Measurements from ENCODE around the gene SCYGR7.
"Not testable (repeated sequence)": the region's sequence is repeated elsewhere in the genome, so short reads cannot be mapped to it uniquely, and the experiment has no call there.

Gene SCYGR7, protein sequence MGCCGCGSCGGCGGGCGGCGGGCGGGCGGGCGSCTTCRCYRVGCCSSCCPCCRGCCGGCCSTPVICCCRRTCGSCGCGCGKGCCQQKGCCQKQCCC

DNA sequence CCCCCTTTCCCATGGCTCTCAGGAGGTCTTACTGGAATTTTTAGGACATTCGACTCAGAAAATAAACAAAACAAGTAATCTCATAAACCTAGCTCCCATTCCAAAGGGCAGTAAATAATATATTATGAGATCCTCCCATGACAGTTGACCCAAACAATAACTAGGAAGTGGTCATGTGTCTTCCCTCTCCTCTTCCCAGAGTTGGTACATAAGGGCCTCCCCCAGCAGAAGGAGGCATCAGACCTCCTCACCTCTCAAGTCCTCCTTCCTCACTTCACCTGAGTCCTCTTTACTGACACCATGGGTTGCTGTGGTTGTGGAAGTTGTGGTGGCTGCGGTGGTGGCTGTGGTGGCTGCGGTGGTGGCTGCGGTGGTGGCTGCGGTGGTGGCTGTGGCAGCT lies at the start of gene SCYGR7:
TSS of gene SCYGR7 (plus strand) at position 301 of the 400 bp plus-strand sequence. CDS start at position 301, 0 bp downstream.
- DNase-seq = no peak

DNA sequence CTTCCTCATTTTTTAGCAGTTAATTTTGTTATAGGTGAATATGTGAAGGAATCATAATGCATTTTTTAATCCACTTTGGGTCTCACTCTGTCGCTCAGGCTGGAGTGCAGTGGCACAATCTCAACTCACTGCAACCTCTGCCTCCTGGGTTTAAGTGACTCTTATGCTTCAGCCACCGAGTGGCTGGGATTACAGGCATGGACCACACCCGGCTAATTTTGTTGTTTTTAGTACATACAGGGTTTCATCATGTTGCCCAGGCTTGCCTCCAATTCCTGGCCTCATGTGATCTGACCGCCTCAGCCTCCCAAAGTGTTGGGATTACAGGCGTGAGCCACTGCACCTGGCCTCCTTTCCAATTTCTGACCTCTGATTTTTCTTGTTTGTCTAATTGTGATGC lies 43.9 kb upstream of the SCYGR7 start:
- DNase-seq = no peak

DNA sequence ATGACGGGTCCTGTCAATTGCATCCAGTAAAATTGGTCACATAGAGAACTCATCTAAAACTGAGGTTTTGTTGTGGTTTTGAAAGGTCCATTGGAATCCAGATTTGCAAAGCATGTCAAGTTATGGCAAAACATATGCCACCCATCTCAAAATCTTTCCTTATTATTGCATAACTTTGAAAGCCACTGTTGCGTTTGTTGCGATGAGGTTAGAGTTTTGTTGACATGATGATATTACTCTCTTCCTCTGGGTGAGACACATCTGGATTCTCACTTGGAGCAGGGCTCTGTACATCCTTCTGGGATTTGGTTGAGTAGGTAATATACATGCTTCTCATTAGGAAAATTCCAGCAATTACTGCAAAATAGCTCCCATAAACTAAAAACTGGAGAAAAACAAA lies 40.9 kb upstream of the SCYGR7 start:
- no peak for DNase-seq

DNA sequence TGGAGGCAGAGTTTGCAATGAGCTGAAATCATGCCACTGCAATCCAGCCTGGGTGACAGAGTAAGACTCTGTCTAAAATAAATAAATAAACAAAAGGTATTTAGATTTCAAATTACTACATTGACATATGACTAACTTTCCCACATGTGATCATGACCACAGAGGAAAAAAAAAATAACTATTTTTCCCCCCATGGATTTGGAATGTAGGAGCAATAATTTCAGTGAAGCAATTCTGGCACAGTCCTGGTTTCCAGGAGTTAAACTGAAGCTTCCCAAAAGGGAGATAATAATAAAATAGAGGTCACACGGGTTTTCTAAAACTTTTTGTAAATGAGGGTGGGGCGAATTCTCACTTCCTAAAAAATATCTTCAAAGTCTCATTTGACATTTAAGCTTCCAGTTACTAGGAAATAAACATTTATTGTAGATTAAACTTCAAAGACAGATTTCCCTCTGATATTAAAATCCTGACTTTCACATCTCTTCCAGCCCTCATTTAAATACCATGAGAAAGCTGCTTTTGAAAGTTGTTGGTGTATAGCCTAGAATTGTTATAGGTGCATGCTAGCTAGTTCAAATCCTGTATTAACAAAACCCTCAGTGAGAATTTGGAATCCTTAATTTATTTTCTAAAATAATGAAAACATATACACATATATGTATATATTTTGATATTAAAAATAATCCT lies 31.0 kb upstream of the SCYGR7 start:
- DNase-seq = no peak

DNA sequence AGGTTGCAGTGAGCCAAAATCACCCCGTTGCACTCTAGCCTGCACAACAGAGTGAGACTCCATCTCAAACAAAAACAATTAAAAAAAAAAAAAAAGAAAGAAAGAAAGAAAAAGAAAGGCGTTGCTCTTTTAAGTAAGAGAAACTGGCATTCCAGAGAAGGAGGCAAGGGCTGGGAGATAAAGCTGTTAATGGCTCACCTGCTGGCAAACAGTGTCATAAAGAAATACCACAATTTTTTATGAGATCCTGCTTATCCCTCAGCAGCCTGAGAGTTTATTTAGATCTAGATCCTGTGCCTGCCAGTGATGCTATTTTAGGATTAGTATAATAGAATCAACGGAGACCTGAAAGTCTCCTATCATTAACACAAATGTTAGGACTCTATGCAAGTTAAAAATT lies 26.6 kb upstream of the SCYGR7 start:
- DNase-seq = no peak

DNA sequence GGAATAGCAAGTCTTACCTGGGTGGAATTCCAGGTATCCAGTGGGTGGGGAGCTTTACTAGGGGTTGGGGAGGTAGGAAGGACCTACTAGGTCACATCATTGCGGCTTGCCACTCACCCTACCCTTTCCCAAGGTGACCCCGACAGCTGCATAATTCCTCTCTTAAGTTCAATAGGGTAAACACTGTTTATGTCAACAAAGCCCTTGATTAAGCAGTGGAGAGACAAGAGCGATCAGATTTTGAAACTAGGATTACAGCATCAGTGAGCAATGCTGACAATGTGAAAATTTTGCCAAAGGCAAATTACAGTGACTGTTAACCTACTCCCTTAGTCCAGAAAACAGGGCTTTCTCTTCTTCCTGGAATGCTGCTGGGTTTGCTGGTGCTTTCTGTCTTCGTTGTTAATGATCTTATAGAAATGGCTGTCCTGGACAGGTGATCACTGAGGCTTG lies 24.8 kb upstream of the SCYGR7 start:
- DNase-seq = no peak

DNA sequence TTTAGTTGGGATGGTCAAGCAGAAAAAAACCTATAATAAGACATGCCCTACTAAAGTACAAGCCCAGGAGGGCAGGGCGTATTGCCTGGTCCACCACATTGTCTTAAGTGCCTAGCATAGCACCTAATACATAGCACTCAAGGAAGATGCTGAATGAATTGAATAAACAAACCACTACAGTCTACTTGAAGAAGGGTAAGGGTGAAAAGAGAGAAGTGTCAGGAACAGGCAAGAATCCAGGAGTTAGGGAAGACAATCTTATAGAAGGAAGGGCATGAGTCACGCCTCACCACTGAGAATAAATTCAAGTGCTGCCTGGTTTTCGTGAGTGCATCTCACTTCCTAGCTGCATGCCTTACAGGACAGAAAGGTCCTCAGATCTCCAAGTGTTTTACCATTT lies 24.2 kb upstream of the SCYGR7 start:
- no peak for DNase-seq

DNA sequence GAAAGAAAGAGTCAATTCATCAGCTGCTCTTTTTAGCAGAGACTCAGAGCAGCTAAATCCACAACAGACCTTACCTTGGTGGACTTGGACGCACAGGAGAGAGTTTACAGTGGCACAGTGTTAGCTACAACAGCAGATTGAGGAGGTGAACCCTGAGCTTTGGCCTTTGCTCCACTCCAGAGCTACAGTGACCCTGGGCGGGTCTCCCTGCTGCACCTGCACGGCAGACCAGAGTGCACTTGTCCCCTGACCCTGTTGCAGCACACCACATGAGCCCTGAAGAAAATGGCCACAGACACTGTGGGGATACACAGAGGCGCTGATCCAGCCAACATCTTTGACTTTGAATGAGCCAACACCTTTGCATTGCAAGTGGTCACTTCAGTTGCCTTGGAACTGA lies 21.3 kb upstream of the SCYGR7 start:
- DNase-seq = no peak

DNA sequence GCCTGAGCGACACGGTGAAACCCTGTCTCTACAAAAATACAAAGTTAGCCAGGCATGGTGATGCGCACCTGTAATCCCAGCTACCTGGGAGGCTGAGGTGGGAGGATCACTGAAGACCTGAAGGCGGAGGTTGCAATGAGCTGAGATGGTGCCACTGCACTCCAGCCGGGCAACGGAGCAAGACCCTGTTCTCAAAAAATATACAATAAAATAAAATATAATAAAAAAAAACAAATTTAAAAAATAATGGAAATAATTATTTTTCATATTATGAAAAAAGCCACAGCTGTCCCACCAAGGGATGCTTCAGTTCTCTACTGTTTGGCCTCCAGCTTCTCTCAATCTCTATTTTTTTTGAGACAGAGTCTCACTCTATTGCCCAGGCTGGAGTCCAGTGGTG lies 20.7 kb upstream of the SCYGR7 start:
- DNase-seq = no peak

DNA sequence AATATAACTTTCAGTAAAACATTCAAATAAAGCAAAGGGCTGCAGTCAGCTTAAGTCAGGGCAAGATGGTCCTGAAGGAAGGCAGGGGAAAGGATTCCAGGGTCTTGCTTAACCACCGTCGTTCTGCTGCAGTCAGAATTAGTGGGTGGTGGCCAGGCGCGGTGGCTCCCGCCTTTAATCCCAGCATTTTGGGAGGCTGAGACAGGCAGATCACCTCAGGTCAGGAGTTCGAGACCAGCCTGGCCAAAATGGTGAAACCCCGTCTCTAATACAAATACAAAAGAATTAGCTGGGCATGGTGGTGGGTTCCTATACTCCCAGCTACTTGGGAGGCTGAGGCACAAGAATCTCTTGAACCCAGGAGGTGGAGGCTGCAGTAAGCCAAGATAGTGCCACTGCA lies 17.1 kb upstream of the SCYGR7 start:
- no peak for DNase-seq

DNA sequence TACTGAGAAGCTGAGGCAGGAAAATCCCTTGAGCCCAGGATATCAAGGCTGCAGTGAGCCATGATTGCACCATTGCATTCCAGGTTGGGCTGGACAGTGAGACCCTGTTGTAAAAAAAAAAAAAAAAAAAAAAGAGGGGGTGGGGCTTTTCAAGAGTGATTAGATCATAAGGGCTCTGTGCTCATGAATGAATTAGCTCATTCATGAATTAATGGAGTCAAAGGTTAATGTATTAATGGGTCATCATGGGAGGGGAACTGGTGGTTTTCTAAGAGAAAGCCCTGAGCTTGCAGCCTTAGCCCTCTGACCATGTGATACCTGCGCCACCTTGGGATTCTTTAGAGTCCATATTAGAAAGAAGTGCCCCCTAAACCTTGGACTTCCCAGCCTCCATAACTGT lies 14.8 kb upstream of the SCYGR7 start:
- DNase-seq = no peak

DNA sequence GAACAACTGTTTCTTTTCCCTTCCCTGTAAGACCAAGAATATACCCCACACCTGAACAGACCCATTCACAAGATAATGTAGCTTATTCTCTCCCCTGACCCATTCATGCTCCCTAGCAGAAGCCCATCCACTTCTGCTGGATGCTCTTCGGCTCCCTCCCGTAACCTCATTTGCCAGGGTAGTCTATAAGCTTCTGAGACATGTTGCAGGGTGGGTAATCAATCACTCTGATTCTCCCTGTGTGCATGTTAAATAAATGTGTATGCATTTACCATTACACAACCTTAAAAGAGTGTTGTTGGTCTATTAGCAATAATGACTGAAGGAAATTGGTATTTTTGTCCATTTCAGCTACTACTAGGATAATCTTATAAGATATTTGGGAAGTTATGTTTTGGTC lies 11.6 kb upstream of the SCYGR7 start:
- no peak for DNase-seq

DNA sequence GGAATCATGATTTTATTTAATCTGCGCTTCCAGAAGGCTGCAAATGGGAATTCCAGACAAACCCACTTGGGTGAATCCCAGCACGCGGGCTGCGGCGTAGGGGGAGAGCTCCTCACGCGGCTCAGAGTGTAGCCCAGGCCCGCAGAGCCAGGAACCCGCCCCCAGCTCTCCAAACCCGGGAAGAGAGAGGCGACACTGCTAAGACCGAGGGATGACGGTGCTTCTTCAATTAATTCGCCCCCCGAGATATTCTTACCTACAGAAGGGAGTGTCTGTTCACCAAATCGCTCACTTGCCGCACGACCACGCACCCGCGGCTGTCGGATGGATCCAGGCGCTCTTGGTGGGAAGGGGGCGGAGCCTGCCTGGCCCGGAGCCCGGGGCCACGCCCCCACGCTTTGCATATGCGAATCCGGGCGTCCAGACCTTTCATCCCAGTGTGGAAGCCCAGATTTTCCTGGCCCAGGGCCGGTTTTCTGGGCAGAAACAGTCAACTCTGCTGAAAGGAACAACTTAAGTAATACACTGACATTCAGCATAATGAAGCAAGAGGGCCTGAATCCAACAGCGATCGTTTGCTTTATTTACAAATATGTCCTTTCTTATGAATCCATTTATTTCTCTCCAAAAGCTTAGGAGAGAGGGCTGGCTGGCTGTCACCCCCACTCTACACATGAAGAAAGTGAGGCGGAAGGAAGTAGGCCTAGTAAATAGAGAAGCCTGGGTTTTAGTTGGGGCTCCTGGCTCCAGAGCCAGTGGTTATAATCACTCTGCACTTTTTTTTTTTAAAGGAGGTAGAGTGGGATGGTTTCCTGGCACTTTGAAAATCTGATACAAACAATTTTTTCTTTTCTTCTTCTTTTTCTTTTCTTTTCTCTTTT lies 10.2 kb upstream of the SCYGR7 start, which contains the start of gene SLC19A3:
TSS of gene SLC19A3 (minus strand) at position 342 of the 881 bp plus-strand sequence. CDS start 15,710 bp downstream, outside the sequence.
- no peak for DNase-seq

DNA sequence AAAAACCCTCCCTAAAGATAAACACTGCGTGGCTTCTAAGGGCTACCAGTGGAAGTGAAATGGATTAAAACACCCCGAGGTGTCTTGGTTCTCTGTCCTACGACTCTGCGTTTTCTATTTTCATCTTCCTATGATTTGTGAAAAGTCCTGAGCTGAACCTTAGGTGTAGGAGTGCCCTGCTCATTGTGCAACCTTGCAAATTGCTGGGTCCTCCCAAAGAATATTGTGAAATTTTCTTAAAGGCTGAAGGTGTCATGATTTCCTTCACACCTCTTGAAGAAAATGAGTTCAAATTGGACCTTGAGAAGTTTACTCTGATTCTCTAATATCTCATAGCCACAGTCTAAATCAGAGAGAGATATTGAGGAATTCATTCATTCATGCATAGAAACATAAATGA lies 8.5 kb upstream of the SCYGR7 start:
- no peak for DNase-seq

DNA sequence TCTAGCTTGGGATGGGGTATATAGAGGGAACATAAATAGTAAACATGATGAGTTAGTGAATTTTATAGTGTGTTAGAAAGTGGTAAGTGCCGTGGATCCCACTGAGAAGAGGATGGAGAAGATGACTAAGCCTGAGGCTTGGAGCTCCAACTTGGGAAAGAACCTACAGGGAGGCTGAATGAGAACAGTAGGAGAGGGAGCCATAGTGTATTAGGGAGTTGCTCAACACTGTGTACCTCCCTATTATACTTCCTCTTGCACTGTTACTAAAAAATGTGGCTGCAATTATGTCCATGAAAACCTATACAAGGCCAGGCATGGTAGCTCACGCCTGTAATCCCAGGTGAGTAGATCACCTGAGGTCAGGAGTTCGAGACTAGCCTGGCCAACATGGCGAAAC lies 7.5 kb upstream of the SCYGR7 start:
- DNase-seq = no peak

DNA sequence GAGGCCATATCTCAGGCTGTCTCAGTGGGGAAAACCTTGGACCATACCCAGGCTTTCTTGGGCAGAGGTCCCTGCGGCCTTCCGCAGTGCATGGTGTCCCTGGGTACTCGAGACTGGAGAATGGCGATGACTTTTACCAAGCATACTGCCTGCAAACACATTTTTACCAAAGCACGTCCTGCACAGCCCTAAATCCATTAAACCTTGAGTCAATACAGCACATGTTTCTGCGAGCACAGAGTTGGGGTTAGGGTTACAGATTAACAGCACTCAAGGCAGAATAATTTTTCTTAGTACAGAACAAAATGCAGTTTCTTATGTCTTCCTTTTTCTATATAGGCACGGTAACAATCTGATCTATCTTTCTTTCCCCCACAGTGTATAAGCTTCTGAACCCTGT lies 5.3 kb upstream of the SCYGR7 start:
- DNase-seq = not testable (repeated sequence)

DNA sequence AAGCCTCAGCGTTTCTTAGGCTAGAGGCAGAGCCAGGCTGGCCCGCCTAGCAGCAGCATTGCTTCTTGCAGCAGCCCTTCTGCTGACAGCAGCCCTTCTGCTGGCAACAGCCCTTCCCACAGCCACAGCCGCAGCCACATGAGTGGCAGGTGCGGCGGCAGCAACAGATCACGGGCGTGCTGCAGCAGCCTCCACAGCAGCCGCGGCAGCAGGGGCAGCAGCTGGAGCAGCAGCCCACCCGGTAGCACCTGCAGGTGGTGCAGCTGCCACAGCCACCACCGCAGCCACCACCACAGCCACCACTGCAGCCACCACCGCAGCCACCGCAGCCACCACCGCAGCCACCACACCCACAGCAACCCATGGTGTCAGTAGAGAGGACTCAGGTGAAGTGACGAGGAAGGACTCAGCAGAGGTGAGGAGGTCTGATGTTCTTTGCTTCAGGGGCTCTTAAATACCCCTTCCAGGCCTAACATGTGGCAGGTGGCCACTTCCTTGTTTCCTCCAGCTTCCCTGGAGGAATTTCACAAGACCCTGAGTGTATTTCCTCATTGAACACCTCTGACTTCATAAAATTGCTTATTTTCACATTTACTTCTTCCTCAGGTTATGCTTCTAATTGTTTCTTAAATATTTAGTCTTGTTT lies 3.6 kb upstream of the SCYGR7 start, which contains the start of gene SCYGR6:
TSS of gene SCYGR6 (minus strand) at position 364 of the 646 bp plus-strand sequence. CDS start at position 364, 0 bp downstream.
- DNase-seq = no peak

DNA sequence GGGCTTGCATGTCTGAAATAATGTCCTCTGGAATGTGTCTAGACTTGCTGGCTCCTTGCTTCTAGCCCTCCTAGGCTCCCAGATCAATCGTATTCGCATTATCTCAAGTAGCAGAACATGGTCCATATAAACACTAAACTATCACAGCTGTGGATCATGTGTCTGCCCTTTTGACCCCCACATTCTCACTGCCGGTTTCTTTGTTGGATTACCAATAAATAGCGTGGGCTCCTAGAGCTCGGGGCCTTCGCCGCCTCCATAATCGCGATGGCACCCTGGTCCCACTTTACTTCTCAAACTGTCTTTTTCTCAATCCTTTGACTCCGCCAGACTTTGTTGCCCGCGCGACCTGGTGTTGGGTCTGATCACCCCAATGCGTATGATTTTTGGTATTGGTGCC lies 11.2 kb downstream of the SCYGR7 start:
- DNase-seq = no peak

DNA sequence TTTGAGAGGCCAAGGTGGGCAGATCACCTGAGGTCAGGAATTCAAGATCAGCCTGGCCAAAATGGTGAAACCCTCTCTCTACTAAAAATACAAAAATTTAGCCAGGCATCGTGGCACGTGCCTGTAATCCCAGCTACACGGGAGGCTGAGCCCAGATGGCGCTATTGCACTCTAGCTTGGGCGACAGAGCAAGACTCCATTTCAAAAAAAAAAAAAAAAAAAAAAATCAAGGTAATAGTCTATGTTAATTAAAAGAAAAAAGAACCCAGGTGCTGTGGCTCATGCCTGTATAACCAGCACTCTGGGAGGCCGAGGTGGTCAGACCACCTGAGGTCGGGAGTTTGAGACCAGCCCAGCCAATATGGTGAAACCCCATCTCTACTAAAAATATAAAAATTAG lies 12.6 kb downstream of the SCYGR7 start:
- not testable (repeated sequence) for DNase-seq

DNA sequence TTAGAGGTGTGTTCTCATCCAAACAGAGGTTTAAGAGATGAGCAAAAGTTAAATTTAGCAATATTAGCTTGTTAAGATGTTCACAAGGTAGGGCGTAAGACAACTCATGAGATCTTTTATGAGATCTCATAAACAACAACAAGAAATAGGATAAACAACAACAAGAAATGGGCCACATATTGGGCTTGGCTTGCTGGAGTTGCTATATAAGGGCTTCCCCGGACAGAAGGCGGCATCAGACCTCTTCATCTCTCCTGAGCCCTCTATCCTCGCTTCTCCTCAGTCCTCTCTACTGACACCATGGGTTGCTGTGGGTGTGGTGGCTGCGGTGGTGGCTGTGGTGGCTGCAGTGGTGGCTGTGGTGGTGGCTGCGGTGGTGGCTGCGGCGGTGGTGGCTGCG lies 17.5 kb downstream of the SCYGR7 start, which contains the start of gene SCYGR8:
TSS of gene SCYGR8 (plus strand) at position 301 of the 400 bp plus-strand sequence. CDS start at position 301, 0 bp downstream.
- no peak for DNase-seq

DNA sequence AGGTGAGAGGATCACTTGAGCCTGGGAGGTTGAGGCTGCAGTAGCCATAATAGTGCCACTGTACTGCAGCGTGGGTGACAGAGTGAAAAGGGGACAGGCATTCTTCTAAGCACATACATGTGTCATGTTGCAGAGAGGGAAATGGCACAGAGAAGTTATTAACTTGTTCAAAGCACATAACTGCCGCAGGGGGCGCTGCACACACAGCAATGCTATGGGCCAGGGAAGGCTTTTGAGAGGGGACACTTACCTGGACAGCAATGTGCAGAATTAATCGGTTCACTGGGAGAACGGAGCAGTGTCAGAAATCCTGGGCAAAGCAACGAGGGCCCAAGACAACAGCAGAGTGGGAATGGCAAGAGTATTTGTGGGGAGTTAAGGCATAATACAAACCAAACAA lies 19.9 kb downstream of the SCYGR7 start:
- no peak for DNase-seq

DNA sequence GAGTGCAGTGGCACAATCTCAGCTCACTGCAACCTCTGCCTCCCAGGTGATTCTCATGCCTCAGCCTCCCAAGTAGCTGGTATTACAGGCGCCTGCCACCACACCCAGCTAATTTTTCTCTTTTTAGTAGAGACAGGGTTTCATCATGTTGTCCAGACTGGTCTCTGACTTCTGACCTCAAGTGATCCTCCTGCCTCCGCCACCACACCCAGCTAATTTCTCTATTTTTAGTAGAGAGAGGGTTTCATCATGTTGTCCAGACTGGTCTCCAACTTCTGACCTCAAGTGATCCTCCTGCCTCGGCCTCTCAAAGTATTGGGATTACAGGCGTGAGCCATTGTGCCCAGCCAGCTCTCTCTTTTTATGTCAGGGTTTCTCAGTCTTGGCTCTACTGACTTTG lies 28.1 kb downstream of the SCYGR7 start:
- DNase-seq = not testable (repeated sequence)
